GM12878 (cell line): ENCODE data around the gene AP4B1. TPM values are rescaled to one million over a fixed set of nuclear protein-coding genes. Genes with fewer than 3 reads are reported as not detected.

Source experiments
- ATF7 ChIP-seq: fragments of 450-650 bp; IDR thresholded peaks from 2 replicates; pipeline ENCODE4 v1.6.1; 2016; ENCODE audit warnings: low read depth, mild to moderate bottlenecking
- CBX5 ChIP-seq: sonication (generic); IDR thresholded peaks from 2 replicates; pipeline ENCODE4 v1.6.1; 2016; ENCODE audit warnings: low read depth, moderate library complexity, mild to moderate bottlenecking, inconsistent platforms
- CHD2 ChIP-seq: IDR thresholded peaks from 2 replicates; pipeline ENCODE4 v1.6.1; 2011; ENCODE audit warnings: low read depth, low read length, improper control_type of control experiment, borderline replicate concordance
- DPF2 ChIP-seq: fragments of 450-650 bp; IDR thresholded peaks from 2 replicates; pipeline ENCODE4 v1.6.1; 2017; ENCODE audit warnings: mild to moderate bottlenecking
- GATAD2B ChIP-seq: fragments of 450-650 bp; conservative IDR thresholded peaks from 2 replicates; pipeline ENCODE4 v1.6.1; 2017; ENCODE audit warnings: low read depth, mild to moderate bottlenecking, moderate library complexity
- HDGF ChIP-seq: fragments of 450-650 bp; IDR thresholded peaks from 2 replicates; pipeline ENCODE4 v1.6.1; 2016; ENCODE audit warnings: antibody characterized with exemption
- SMARCA5 ChIP-seq: fragments of 450-650 bp; IDR thresholded peaks from 2 replicates; pipeline ENCODE4 v1.6.1; 2017; ENCODE audit warnings: mild to moderate bottlenecking
- polyA plus RNA-seq, 11 experiments: library from polyadenylated mRNA; depleted of rRNA in 4 of 11; unstranded in 6 of 11; stranded (reverse) in 5 of 11; fragments of >200 nt; fragmentation: Nextera tagmentation in 4 of 11; fragmentation: Illumina TruSeq in 1 of 11; extraction: Ambion mirVana in 4 of 11; extraction: Trizol in 1 of 11; gene quantifications; 1 replicate in 1 of 11; 2 replicates in 10 of 11; pipeline versions ENCODE4 v1.2.1 to v1.2.3, GENCODE V29; 2011 to 2016; ENCODE audit warnings: inconsistent platforms in 2 of 11, missing spikeins in 2 of 11, low read depth in 1 of 11
- total RNA-seq, 4 experiments: library from RNA; depleted of rRNA in 3 of 4; stranded (reverse); fragments of >200 nt in 3 of 4; fragmentation: Illumina TruSeq in 1 of 4; extraction: Trizol in 1 of 4; gene quantifications; 2 replicates each; pipeline versions ENCODE4 v1.2.1 to v1.2.3, GENCODE V29; 2013 to 2021
- TF ChIP-seq, protein P1 (sequence below): fragments of 450-650 bp; IDR thresholded peaks from 2 replicates; pipeline ENCODE4 v1.6.1; 2017; ENCODE audit warnings: low read depth, mild to moderate bottlenecking, moderate library complexity
- TF ChIP-seq, protein P2 (sequence below): fragments of 450-650 bp; IDR thresholded peaks from 2 replicates; pipeline ENCODE4 v1.6.1; 2017; ENCODE audit warnings: mild to moderate bottlenecking, moderate library complexity
- TF ChIP-seq, protein P3 (sequence below): fragments of 450-650 bp; formaldehyde crosslinking; IDR thresholded peaks from 2 replicates; pipeline ENCODE4 v1.4.0; 2020; ENCODE audit warnings: mild to moderate bottlenecking, moderate library complexity
- TF ChIP-seq, protein P4 (sequence below): fragments of 450-650 bp; IDR thresholded peaks from 2 replicates; pipeline ENCODE4 v1.6.1; 2014; ENCODE audit warnings: mild to moderate bottlenecking
- TF ChIP-seq, protein P5 (sequence below): IDR thresholded peaks from 2 replicates; pipeline ENCODE4 v1.6.1; 2012; ENCODE audit warnings: improper control_type of control experiment, low read depth, low read length; ENCODE audit not compliant: insufficient replicate concordance
- TF ChIP-seq, protein P6 (sequence below): IDR thresholded peaks from 2 replicates; pipeline ENCODE4 v1.6.1; 2011; ENCODE audit warnings: low read depth, low read length, improper control_type of control experiment, borderline replicate concordance

Gene AP4B1
- total and polyA plus RNA-seq, 10 of the 15 experiments (the other 5 are each of a cell fraction or from before 2014, with no cell fraction given), result 27.2 to 61.0 (median 33.0) TPM

DNA sequence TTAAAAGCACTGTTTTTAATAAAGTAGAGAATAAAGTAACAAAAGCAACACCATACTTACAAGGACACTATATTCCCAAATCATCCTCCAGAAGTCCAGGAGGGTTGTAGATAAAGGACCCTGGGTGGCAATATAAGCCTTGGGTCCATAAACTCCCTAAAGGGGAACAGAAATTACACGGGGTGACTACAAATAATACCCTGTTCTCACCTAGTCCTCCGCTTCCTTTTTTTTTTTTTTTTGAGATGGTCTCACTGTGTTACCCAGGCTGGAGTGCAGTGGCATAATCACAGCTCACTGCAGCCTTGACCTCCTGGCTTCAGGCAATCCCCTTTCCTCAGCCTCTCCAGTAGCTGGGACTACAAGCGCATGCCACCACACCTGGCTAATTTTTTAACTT is 46.2 kb downstream of the AP4B1 start (continued):
- TF ChIP-seq, protein P1, sequence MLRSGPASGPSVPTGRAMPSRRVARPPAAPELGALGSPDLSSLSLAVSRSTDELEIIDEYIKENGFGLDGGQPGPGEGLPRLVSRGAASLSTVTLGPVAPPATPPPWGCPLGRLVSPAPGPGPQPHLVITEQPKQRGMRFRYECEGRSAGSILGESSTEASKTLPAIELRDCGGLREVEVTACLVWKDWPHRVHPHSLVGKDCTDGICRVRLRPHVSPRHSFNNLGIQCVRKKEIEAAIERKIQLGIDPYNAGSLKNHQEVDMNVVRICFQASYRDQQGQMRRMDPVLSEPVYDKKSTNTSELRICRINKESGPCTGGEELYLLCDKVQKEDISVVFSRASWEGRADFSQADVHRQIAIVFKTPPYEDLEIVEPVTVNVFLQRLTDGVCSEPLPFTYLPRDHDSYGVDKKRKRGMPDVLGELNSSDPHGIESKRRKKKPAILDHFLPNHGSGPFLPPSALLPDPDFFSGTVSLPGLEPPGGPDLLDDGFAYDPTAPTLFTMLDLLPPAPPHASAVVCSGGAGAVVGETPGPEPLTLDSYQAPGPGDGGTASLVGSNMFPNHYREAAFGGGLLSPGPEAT, result peak; percentile 83; the same call in 1 of the 2 replicates
- no peak for TF ChIP-seq CHD2
- TF ChIP-seq, protein P2, sequence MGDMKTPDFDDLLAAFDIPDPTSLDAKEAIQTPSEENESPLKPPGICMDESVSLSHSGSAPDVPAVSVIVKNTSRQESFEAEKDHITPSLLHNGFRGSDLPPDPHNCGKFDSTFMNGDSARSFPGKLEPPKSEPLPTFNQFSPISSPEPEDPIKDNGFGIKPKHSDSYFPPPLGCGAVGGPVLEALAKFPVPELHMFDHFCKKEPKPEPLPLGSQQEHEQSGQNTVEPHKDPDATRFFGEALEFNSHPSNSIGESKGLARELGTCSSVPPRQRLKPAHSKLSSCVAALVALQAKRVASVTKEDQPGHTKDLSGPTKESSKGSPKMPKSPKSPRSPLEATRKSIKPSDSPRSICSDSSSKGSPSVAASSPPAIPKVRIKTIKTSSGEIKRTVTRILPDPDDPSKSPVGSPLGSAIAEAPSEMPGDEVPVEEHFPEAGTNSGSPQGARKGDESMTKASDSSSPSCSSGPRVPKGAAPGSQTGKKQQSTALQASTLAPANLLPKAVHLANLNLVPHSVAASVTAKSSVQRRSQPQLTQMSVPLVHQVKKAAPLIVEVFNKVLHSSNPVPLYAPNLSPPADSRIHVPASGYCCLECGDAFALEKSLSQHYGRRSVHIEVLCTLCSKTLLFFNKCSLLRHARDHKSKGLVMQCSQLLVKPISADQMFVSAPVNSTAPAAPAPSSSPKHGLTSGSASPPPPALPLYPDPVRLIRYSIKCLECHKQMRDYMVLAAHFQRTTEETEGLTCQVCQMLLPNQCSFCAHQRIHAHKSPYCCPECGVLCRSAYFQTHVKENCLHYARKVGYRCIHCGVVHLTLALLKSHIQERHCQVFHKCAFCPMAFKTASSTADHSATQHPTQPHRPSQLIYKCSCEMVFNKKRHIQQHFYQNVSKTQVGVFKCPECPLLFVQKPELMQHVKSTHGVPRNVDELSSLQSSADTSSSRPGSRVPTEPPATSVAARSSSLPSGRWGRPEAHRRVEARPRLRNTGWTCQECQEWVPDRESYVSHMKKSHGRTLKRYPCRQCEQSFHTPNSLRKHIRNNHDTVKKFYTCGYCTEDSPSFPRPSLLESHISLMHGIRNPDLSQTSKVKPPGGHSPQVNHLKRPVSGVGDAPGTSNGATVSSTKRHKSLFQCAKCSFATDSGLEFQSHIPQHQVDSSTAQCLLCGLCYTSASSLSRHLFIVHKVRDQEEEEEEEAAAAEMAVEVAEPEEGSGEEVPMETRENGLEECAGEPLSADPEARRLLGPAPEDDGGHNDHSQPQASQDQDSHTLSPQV, result no peak
- TF ChIP-seq, protein P3, sequence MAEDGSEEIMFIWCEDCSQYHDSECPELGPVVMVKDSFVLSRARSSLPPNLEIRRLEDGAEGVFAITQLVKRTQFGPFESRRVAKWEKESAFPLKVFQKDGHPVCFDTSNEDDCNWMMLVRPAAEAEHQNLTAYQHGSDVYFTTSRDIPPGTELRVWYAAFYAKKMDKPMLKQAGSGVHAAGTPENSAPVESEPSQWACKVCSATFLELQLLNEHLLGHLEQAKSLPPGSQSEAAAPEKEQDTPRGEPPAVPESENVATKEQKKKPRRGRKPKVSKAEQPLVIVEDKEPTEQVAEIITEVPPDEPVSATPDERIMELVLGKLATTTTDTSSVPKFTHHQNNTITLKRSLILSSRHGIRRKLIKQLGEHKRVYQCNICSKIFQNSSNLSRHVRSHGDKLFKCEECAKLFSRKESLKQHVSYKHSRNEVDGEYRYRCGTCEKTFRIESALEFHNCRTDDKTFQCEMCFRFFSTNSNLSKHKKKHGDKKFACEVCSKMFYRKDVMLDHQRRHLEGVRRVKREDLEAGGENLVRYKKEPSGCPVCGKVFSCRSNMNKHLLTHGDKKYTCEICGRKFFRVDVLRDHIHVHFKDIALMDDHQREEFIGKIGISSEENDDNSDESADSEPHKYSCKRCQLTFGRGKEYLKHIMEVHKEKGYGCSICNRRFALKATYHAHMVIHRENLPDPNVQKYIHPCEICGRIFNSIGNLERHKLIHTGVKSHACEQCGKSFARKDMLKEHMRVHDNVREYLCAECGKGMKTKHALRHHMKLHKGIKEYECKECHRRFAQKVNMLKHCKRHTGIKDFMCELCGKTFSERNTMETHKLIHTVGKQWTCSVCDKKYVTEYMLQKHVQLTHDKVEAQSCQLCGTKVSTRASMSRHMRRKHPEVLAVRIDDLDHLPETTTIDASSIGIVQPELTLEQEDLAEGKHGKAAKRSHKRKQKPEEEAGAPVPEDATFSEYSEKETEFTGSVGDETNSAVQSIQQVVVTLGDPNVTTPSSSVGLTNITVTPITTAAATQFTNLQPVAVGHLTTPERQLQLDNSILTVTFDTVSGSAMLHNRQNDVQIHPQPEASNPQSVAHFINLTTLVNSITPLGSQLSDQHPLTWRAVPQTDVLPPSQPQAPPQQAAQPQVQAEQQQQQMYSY, result no peak
- peak; percentile 76 for TF ChIP-seq DPF2
- TF ChIP-seq, protein P4, sequence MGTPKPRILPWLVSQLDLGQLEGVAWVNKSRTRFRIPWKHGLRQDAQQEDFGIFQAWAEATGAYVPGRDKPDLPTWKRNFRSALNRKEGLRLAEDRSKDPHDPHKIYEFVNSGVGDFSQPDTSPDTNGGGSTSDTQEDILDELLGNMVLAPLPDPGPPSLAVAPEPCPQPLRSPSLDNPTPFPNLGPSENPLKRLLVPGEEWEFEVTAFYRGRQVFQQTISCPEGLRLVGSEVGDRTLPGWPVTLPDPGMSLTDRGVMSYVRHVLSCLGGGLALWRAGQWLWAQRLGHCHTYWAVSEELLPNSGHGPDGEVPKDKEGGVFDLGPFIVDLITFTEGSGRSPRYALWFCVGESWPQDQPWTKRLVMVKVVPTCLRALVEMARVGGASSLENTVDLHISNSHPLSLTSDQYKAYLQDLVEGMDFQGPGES, result no peak
- TF ChIP-seq, protein P5, sequence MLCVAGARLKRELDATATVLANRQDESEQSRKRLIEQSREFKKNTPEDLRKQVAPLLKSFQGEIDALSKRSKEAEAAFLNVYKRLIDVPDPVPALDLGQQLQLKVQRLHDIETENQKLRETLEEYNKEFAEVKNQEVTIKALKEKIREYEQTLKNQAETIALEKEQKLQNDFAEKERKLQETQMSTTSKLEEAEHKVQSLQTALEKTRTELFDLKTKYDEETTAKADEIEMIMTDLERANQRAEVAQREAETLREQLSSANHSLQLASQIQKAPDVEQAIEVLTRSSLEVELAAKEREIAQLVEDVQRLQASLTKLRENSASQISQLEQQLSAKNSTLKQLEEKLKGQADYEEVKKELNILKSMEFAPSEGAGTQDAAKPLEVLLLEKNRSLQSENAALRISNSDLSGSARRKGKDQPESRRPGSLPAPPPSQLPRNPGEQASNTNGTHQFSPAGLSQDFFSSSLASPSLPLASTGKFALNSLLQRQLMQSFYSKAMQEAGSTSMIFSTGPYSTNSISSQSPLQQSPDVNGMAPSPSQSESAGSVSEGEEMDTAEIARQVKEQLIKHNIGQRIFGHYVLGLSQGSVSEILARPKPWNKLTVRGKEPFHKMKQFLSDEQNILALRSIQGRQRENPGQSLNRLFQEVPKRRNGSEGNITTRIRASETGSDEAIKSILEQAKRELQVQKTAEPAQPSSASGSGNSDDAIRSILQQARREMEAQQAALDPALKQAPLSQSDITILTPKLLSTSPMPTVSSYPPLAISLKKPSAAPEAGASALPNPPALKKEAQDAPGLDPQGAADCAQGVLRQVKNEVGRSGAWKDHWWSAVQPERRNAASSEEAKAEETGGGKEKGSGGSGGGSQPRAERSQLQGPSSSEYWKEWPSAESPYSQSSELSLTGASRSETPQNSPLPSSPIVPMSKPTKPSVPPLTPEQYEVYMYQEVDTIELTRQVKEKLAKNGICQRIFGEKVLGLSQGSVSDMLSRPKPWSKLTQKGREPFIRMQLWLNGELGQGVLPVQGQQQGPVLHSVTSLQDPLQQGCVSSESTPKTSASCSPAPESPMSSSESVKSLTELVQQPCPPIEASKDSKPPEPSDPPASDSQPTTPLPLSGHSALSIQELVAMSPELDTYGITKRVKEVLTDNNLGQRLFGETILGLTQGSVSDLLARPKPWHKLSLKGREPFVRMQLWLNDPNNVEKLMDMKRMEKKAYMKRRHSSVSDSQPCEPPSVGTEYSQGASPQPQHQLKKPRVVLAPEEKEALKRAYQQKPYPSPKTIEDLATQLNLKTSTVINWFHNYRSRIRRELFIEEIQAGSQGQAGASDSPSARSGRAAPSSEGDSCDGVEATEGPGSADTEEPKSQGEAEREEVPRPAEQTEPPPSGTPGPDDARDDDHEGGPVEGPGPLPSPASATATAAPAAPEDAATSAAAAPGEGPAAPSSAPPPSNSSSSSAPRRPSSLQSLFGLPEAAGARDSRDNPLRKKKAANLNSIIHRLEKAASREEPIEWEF, result no peak
- 0 out of 2 replicates have a peak, but pooled peaks have one; percentile 36 for TF ChIP-seq GATAD2B
- no peak for TF ChIP-seq SMARCA5
- peak; percentile 63 for TF ChIP-seq ATF7
- TF ChIP-seq, protein P6, sequence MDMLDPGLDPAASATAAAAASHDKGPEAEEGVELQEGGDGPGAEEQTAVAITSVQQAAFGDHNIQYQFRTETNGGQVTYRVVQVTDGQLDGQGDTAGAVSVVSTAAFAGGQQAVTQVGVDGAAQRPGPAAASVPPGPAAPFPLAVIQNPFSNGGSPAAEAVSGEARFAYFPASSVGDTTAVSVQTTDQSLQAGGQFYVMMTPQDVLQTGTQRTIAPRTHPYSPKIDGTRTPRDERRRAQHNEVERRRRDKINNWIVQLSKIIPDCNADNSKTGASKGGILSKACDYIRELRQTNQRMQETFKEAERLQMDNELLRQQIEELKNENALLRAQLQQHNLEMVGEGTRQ, result no peak
- peak; percentile 57; the same call in 1 of the 2 replicates for TF ChIP-seq HDGF
- TF ChIP-seq CBX5, result no peak
